ENCODE results near the gene ATG9B.
"Not testable (repeated sequence)": the region's sequence is repeated elsewhere in the genome, so short reads cannot be mapped to it uniquely, and the experiment has no call there.

GRCh38 chr7:151043449-151043848 lies 19.2 kb upstream of the ATG9B start:
- TF ChIP-seq, protein P1, sequence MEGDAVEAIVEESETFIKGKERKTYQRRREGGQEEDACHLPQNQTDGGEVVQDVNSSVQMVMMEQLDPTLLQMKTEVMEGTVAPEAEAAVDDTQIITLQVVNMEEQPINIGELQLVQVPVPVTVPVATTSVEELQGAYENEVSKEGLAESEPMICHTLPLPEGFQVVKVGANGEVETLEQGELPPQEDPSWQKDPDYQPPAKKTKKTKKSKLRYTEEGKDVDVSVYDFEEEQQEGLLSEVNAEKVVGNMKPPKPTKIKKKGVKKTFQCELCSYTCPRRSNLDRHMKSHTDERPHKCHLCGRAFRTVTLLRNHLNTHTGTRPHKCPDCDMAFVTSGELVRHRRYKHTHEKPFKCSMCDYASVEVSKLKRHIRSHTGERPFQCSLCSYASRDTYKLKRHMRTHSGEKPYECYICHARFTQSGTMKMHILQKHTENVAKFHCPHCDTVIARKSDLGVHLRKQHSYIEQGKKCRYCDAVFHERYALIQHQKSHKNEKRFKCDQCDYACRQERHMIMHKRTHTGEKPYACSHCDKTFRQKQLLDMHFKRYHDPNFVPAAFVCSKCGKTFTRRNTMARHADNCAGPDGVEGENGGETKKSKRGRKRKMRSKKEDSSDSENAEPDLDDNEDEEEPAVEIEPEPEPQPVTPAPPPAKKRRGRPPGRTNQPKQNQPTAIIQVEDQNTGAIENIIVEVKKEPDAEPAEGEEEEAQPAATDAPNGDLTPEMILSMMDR (conservative IDR thresholded peaks at IDR 0.05 in 1 of 2, IDR thresholded peaks at IDR 0.05 in 1 of 2; ENCODE audit: low read depth in 1 of 2, low read length in 2 of 2) = not testable (repeated sequence)
- TF ChIP-seq EZH2 (IDR thresholded peaks at IDR 0.05; ENCODE audit: low read length, missing control alignments) = not testable (repeated sequence)

All from fibroblast of lung (primary cell).